Measurements from ENCODE around the gene RAD51B. TPM values are rescaled to one million over a fixed set of nuclear protein-coding genes. Genes with fewer than 3 reads are reported as not detected.

The RAD51B gene
- total RNA-seq, 1 donor from 2014 or later: 28.5 TPM

GRCh38 chr14:68373124-68373646 lies 553.6 kb downstream of the RAD51B start:
- H3K4me3 ChIP-seq: no peak overlapping the region
- no peaks in the 10 kb centered on the region for H3K36me3 ChIP-seq
- no peak overlapping the region for H3K27ac ChIP-seq
- H3K9me3 ChIP-seq: no peaks in the 10 kb centered on the region
- intact Hi-C loops (cut with DNase I): no loop called here
- TF ChIP-seq CTCF (IDR thresholded peaks at IDR 0.05) (no peak), POLR2AphosphoS5 (IDR thresholded peaks at IDR 0.05; ENCODE audit: insufficient read depth in 1 of 2, low read depth in 1 of 2) (no peak), POLR2A (IDR thresholded peaks at IDR 0.05) (no peak)
- H3K27me3 ChIP-seq: no peaks in the 10 kb centered on the region
- H3K4me1 ChIP-seq: peaks cover 21% of the 10 kb centered on the region
- DNase-seq (ENCODE audit: extremely low spot score in 2 of 2): no peak

- intact Hi-C loops (cut with DNase I): no loop called here
- Histone ChIP-seq H3K4me3 (no peak overlapping the region), H3K27ac (no peak overlapping the region), H3K36me3 (no peaks in the 10 kb centered on the region), H3K4me1 (peaks cover 21% of the 10 kb centered on the region), H3K27me3 (no peaks in the 10 kb centered on the region), H3K9me3 (no peaks in the 10 kb centered on the region)
- no peak for TF ChIP-seq POLR2AphosphoS5 (IDR thresholded peaks at IDR 0.05; ENCODE audit: insufficient read depth in 1 of 2, low read depth in 1 of 2)
- no peak for TF ChIP-seq POLR2A (IDR thresholded peaks at IDR 0.05)
- TF ChIP-seq CTCF (IDR thresholded peaks at IDR 0.05): no peak
- DNase-seq (ENCODE audit: extremely low spot score in 2 of 2): no peak
Measured at GRCh38 chr14:68373847-68374444, 554.4 kb downstream of the RAD51B start.

GRCh38 chr14:68374682-68375081 lies 555.1 kb downstream of the RAD51B start:
- intact Hi-C loops (cut with DNase I): no loop called here
- no peak for DNase-seq (ENCODE audit: extremely low spot score in 2 of 2)
- no peaks in the 10 kb centered on the region for H3K36me3 ChIP-seq
- no peaks in the 10 kb centered on the region for H3K27me3 ChIP-seq
- no peak overlapping the region for H3K4me3 ChIP-seq
- no peaks in the 10 kb centered on the region for H3K9me3 ChIP-seq
- no peak overlapping the region for H3K27ac ChIP-seq
- peaks cover 25% of the 10 kb centered on the region for H3K4me1 ChIP-seq
- no peak for TF ChIP-seq CTCF (IDR thresholded peaks at IDR 0.05)
- TF ChIP-seq POLR2AphosphoS5 (IDR thresholded peaks at IDR 0.05; ENCODE audit: insufficient read depth in 1 of 2, low read depth in 1 of 2): no peak
- no peak for TF ChIP-seq POLR2A (IDR thresholded peaks at IDR 0.05)

- no peaks in the 10 kb centered on the region for H3K9me3 ChIP-seq
- no peak overlapping the region for H3K4me3 ChIP-seq
- peaks cover 32% of the 10 kb centered on the region for H3K4me1 ChIP-seq
- intact Hi-C loops (cut with DNase I): no loop called here
- TF ChIP-seq CTCF (IDR thresholded peaks at IDR 0.05) (no peak), POLR2A (IDR thresholded peaks at IDR 0.05) (no peak), POLR2AphosphoS5 (IDR thresholded peaks at IDR 0.05; ENCODE audit: insufficient read depth in 1 of 2, low read depth in 1 of 2) (no peak)
- no peaks in the 10 kb centered on the region for H3K27me3 ChIP-seq
- no peak overlapping the region for H3K27ac ChIP-seq
- no peaks in the 10 kb centered on the region for H3K36me3 ChIP-seq
- no peak for DNase-seq (ENCODE audit: extremely low spot score in 2 of 2)
Measured at GRCh38 chr14:68375376-68375775, 555.8 kb downstream of the RAD51B start.

- DNase-seq (ENCODE audit: extremely low spot score in 2 of 2): no peak
- no peaks in the 10 kb centered on the region for H3K27me3 ChIP-seq
- no peaks in the 10 kb centered on the region for H3K9me3 ChIP-seq
- peak overlapping the region; percentile 66 for H3K27ac ChIP-seq
- no peak for TF ChIP-seq POLR2A (IDR thresholded peaks at IDR 0.05)
- no peak for TF ChIP-seq POLR2AphosphoS5 (IDR thresholded peaks at IDR 0.05; ENCODE audit: insufficient read depth in 1 of 2, low read depth in 1 of 2)
- no peak for TF ChIP-seq CTCF (IDR thresholded peaks at IDR 0.05)
- intact Hi-C loops (cut with DNase I): no loop called here
- H3K4me3 ChIP-seq: no peak overlapping the region
- no peaks in the 10 kb centered on the region for H3K36me3 ChIP-seq
- H3K4me1 ChIP-seq: peaks cover 40% of the 10 kb centered on the region
Measured at GRCh38 chr14:68376067-68376779, 556.6 kb downstream of the RAD51B start.

Measured in vagina (tissue), 2 donors.